Subcutaneous adipose tissue (tissue), 4 donors: ENCODE measurements around the gene LHX6. TPM values are rescaled to one million over a fixed set of nuclear protein-coding genes. Genes with fewer than 3 reads are reported as not detected.

ENCODE experiments used
- CTCF ChIP-seq: fragments of 450-650 bp; IDR thresholded peaks from one replicate; pipeline ENCODE4 v1.5.1; 2016; ENCODE audit warnings: low read depth, mild to moderate bottlenecking, control low read depth, antibody characterized with exemption, moderate library complexity
- total RNA-seq, 4 donors: library from RNA; depleted of rRNA; stranded (reverse); fragments of >200 nt; gene quantifications; one replicate each; pipeline ENCODE4 v1.1.0, GENCODE V29; 2016

The LHX6 gene
- total RNA-seq, 4 donors from 2014 or later, result 3.1 to 10.1 (median 6.4) TPM

- no peak for TF ChIP-seq CTCF
These were observed 35.8 kb upstream of the LHX6 start, which contains the start of the genes MRRF and RBM18 for GRCh38 chr9:122264360-122265148. Gene MRRF, plus strand, starts transcription at chr9:122264882. Its CDS starts 6,010 bp downstream, at chr9:122270892. Gene RBM18, minus strand, starts transcription at chr9:122264840. Its CDS starts 3,348 bp downstream, at chr9:122261492.

GRCh38 chr9:122263699-122264349, 35.1 kb upstream of the LHX6 start:
- no peak for TF ChIP-seq CTCF

DNA sequence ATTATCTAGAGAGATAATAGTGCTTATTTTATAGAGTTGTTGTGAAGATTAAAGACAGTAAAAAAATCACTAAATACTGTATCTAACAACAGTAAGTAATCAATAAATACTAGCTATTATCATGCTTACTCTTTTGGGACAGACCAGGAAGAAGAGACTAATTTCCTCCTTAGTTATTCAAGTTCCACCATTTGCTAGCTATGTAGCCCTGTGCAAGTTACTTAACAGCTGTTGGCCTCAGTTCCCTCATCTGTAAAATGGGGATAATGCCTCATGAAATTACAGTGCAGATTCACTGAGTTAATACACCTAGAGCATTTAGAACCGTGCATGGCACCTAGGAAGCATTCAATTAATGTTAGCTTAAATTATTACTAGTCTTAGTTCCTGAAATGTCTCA, 33.3 kb upstream of the LHX6 start:
- TF ChIP-seq CTCF, result no peak

DNA sequence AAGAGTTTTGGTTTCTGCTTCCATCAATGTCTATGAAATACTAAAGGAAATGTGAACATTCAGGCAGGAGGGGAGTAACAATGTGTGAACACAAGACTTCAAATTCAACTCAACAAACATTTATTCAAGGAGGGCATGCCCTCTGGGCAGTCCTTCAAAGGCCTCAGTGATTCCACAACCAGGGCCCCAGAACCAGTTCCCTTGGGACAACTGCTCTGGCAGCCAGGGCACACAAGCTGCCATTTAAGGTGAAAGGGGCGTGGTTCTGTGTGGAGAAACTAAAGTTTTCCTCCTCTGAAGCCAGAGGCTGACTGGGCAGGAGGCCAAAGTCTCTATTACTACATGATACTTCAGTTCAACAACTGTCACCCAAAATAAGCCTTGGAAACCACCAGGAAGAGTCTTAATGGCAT, 32.7 kb upstream of the LHX6 start:
- no peak for TF ChIP-seq CTCF

DNA sequence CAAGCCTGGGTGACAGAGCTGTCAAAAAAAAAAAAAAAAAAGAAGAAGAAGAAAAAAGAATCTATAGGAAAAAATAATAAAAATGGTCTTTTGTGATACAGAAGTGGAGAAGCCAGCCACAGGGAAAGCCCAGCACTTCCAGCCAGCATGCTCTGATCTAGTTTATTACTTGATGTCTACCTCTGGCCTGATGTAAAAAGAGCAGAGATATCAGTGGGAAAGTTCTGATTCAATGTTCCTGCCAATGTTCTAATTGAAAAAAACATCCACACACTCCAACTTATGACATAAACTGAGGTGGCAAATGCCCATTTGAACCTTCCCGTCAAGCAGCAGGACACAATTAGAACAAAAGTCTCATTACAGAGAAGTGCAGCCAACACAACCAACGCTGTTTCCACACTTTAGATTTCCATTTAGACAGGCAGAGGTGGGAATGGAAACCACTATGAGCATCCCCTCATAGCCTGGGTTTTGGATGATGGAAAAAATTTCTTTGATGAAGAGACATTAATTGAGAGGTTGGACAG, 30.2 kb upstream of the LHX6 start:
- TF ChIP-seq CTCF, result no peak

DNA sequence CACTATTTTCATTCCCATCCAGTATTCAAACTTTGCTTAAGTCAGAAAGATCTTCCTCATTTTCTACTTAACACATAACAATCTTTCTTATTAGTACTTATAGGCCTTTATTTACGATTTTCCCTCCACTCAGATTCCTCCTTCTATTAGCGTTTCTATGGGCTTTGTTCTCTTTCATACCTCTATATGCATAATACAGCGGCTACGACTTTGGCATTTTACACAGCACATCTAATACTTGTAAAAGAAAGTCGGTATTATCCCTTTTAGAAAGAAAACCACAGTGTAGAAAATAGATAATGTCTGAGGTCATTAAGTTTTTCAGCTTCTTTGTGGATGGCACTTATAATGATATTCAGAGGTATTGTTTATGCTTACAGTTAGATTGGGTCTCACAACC, 27.4 kb upstream of the LHX6 start:
- no peak for TF ChIP-seq CTCF

GRCh38 chr9:122254761-122255160, 26.0 kb upstream of the LHX6 start:
- TF ChIP-seq CTCF, result no peak
